Measurements from ENCODE around the gene UNC119B. TPM values are rescaled to one million over a fixed set of nuclear protein-coding genes. Genes with fewer than 3 reads are reported as not detected.

Gene UNC119B
- polyA plus RNA-seq, 1 of the 3 experiments (the other 2 are of a cell fraction): 23.6 TPM

DNA sequence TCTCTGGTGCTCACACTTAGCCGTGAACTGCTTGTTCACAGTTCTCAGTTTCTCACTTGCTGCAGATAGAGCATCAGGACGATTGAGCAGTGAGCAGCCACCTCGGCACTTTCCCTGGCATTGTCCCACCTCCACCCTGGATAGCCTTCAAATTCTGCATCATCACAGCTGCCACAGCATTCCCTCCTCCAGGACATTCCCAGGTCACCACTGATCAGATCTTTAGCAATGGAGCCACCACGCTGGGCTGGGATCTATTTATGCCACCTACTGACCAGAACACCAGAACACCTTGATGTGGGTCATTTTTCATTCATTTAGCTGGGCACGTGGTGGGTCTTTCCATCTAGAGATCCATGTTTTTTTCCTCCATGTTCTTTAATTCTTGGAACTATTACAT lies 39.0 kb downstream of the UNC119B start (continued):
- TF ChIP-seq TAF1 (IDR thresholded peaks at IDR 0.05; ENCODE audit: borderline replicate concordance, low read depth, low read length): no peak
- no peak for TF ChIP-seq MXI1 (IDR thresholded peaks at IDR 0.05; ENCODE audit: low read depth, low read length)
- no peak for TF ChIP-seq CHD2 (IDR thresholded peaks at IDR 0.05; ENCODE audit: low read length, partially characterized antibody)

- Histone ChIP-seq H3K9ac (no peak overlapping the region), H3K4me1 (ENCODE audit: control insufficient read depth in 1 of 2, insufficient read depth in 2 of 2, low read depth in 1 of 2, low read length in 1 of 2) (peaks cover 0 to 2% of the 10 kb centered on the region in 2 experiments; a peak in 1 of 4 replicates), H2AFZ (ENCODE audit: low read depth) (no peak overlapping the region), H3K4me3 (ENCODE audit: low read depth in 2 of 2, low read length in 1 of 2) (no peak overlapping the region), H3K36me3 (replicated peaks in 1 of 2; ENCODE audit: control insufficient read depth in 1 of 2, insufficient read depth in 2 of 2, low read length in 1 of 2) (no peaks in the 10 kb centered on the region), H3K9me3 (0 out of 2 replicates have a peak, but pooled peaks cover 3% of the 10 kb centered on the region), H3K27me3 (ENCODE audit: insufficient read depth) (no peaks in the 10 kb centered on the region), H3K79me2 (ENCODE audit: insufficient read depth) (no peaks in the 10 kb centered on the region), H3K27ac (ENCODE audit: low read depth in 2 of 2, low read length in 1 of 2) (no peak overlapping the region), H4K20me1 (ENCODE audit: insufficient read depth) (no peaks in the 10 kb centered on the region), H3K9me2 (no peaks in the 10 kb centered on the region), H3F3A (replicated peaks; ENCODE audit: insufficient read depth) (no peaks in the 10 kb centered on the region), H3K4me2 (no peak overlapping the region)
- 90% methylated on average over 5 of the region's 5 CpGs for WGBS (ENCODE audit: low lambda C conversion rate)
- DNase-seq: no peak
- TF ChIP-seq MEF2A (IDR thresholded peaks at IDR 0.05; ENCODE audit: borderline replicate concordance, low read depth) (no peak), GABPA (IDR thresholded peaks at IDR 0.05; ENCODE audit: low read depth) (no peak), FOXM1 (IDR thresholded peaks at IDR 0.05; ENCODE audit: low read depth) (no peak), ELF1 (IDR thresholded peaks at IDR 0.05) (no peak), USF1 (IDR thresholded peaks at IDR 0.05; ENCODE audit: borderline replicate concordance, low read depth) (no peak), EP300 (IDR thresholded peaks at IDR 0.05; ENCODE audit: borderline replicate concordance in 1 of 2, low read depth in 1 of 2, low read length in 1 of 2) (no peak), EZH2phosphoT487 (IDR thresholded peaks at IDR 0.05; ENCODE audit: borderline replicate concordance, low read depth) (no peak), NFIC (IDR thresholded peaks at IDR 0.05; ENCODE audit: borderline replicate concordance) (no peak), RCOR1 (IDR thresholded peaks at IDR 0.05; ENCODE audit: low read length) (no peak), SMC3 (IDR thresholded peaks at IDR 0.05; ENCODE audit: low read depth, low read length) (no peak), MXI1 (IDR thresholded peaks at IDR 0.05; ENCODE audit: low read depth, low read length) (no peak), JUND (IDR thresholded peaks at IDR 0.05) (no peak), NRF1 (IDR thresholded peaks at IDR 0.05; ENCODE audit: low read depth, low read length) (no peak), TAF1 (IDR thresholded peaks at IDR 0.05; ENCODE audit: borderline replicate concordance, low read depth, low read length) (no peak), FOXJ3 (CRISPR knock-in tag; IDR thresholded peaks at IDR 0.05) (no peak), YY1 (IDR thresholded peaks at IDR 0.05; ENCODE audit: low read depth) (no peak)
- TF ChIP-seq, protein P1, sequence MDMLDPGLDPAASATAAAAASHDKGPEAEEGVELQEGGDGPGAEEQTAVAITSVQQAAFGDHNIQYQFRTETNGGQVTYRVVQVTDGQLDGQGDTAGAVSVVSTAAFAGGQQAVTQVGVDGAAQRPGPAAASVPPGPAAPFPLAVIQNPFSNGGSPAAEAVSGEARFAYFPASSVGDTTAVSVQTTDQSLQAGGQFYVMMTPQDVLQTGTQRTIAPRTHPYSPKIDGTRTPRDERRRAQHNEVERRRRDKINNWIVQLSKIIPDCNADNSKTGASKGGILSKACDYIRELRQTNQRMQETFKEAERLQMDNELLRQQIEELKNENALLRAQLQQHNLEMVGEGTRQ (IDR thresholded peaks at IDR 0.05; ENCODE audit: borderline replicate concordance, low read depth, low read length): no peak
- TF ChIP-seq, protein P2, sequence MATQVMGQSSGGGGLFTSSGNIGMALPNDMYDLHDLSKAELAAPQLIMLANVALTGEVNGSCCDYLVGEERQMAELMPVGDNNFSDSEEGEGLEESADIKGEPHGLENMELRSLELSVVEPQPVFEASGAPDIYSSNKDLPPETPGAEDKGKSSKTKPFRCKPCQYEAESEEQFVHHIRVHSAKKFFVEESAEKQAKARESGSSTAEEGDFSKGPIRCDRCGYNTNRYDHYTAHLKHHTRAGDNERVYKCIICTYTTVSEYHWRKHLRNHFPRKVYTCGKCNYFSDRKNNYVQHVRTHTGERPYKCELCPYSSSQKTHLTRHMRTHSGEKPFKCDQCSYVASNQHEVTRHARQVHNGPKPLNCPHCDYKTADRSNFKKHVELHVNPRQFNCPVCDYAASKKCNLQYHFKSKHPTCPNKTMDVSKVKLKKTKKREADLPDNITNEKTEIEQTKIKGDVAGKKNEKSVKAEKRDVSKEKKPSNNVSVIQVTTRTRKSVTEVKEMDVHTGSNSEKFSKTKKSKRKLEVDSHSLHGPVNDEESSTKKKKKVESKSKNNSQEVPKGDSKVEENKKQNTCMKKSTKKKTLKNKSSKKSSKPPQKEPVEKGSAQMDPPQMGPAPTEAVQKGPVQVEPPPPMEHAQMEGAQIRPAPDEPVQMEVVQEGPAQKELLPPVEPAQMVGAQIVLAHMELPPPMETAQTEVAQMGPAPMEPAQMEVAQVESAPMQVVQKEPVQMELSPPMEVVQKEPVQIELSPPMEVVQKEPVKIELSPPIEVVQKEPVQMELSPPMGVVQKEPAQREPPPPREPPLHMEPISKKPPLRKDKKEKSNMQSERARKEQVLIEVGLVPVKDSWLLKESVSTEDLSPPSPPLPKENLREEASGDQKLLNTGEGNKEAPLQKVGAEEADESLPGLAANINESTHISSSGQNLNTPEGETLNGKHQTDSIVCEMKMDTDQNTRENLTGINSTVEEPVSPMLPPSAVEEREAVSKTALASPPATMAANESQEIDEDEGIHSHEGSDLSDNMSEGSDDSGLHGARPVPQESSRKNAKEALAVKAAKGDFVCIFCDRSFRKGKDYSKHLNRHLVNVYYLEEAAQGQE (IDR thresholded peaks at IDR 0.05; ENCODE audit: low read depth, low read length): no peak
- CTCF ChIA-PET: no interaction called here
- POLR2A ChIA-PET: interaction anchor here (0.7 kb wide), 1 partner anchor 12 kb away, joined by 5 read pairs; no protein-coding TSS in a partner anchor
Observed at GRCh38 chr12:120750806-120751205, 40.5 kb downstream of the UNC119B start.
